ENCODE data around the gene PDZRN4.

The PDZRN4 gene

DNA sequence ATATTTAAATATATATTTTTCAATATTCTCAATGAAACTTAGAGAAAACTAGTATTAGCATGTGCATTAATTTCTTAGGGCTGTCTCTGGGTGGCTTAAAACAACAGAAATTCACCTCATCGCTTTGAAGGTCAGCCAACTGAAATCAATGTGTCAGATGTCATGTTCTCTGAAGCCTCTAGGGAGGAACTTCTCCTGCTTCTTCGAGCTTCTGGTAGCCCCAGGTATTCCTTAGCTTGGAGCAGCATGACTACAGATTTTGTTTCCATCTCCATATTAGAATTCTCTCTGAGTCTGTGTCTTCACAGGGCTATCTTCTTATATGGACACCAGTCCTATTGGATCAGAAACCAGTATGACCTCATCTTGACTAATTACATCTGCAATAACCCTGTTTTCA lies 221.5 kb downstream of the PDZRN4 start:
- Histone ChIP-seq H3K4me2 (ENCODE audit: low read depth, low read length, poor library complexity, severe bottlenecking) (no peak overlapping the region), H3K36me3 (ENCODE audit: insufficient read depth, low read length) (no peaks in the 10 kb centered on the region), H3F3A (ENCODE audit: low read depth) (no peaks in the 10 kb centered on the region), H3K79me2 (ENCODE audit: insufficient read depth, low read length) (no peaks in the 10 kb centered on the region), H3K27me3 (ENCODE audit: insufficient read depth, low read length, poor library complexity, severe bottlenecking) (no peaks in the 10 kb centered on the region), H2AFZ (ENCODE audit: low read length) (no peak overlapping the region), H3K4me3 (ENCODE audit: low read length, poor library complexity, severe bottlenecking) (no peak overlapping the region), H3K9me2 (replicated peaks; ENCODE audit: low read depth, low read length) (no peaks in the 10 kb centered on the region), H3K9me3 (ENCODE audit: insufficient read depth, low read depth, low read length) (0 out of 2 replicates have a peak, but pooled peaks cover 2% of the 10 kb centered on the region), H3K9ac (ENCODE audit: low read depth, low read length, poor library complexity, severe bottlenecking) (no peak overlapping the region), H3K4me1 (ENCODE audit: insufficient read depth, low read length, poor library complexity, severe bottlenecking) (no peaks in the 10 kb centered on the region), H4K20me1 (ENCODE audit: insufficient read depth, low read length, poor library complexity, severe bottlenecking) (no peaks in the 10 kb centered on the region)
- TF ChIP-seq, protein P1, sequence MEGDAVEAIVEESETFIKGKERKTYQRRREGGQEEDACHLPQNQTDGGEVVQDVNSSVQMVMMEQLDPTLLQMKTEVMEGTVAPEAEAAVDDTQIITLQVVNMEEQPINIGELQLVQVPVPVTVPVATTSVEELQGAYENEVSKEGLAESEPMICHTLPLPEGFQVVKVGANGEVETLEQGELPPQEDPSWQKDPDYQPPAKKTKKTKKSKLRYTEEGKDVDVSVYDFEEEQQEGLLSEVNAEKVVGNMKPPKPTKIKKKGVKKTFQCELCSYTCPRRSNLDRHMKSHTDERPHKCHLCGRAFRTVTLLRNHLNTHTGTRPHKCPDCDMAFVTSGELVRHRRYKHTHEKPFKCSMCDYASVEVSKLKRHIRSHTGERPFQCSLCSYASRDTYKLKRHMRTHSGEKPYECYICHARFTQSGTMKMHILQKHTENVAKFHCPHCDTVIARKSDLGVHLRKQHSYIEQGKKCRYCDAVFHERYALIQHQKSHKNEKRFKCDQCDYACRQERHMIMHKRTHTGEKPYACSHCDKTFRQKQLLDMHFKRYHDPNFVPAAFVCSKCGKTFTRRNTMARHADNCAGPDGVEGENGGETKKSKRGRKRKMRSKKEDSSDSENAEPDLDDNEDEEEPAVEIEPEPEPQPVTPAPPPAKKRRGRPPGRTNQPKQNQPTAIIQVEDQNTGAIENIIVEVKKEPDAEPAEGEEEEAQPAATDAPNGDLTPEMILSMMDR (conservative IDR thresholded peaks at IDR 0.05; ENCODE audit: low read length): no peak
- TF ChIP-seq EZH2phosphoT487 (IDR thresholded peaks at IDR 0.05; ENCODE audit: borderline replicate concordance): no peak

DNA sequence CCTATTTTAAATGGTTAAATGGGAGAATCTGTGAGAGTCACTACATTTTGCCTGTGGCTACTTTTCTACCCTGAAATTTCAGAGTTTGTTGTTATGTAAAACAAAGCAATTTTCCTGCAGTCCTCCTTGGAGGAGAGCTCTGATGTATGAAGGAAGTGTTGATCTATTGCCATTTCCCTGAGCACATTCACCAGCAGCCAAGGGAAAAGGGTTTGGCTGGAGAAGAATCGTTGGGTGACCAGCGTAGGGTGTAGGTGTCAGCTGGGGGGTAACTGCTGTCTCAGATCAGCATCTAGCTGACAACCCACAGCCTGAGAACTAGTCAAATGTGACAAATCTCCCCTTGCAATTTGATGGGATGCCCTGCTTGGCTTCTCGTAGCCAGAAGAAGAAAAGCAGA lies 230.5 kb downstream of the PDZRN4 start:
- H3K9ac ChIP-seq (ENCODE audit: low read depth, low read length, poor library complexity, severe bottlenecking): no peak overlapping the region
- no peaks in the 10 kb centered on the region for H3K9me2 ChIP-seq (replicated peaks; ENCODE audit: low read depth, low read length)

DNA sequence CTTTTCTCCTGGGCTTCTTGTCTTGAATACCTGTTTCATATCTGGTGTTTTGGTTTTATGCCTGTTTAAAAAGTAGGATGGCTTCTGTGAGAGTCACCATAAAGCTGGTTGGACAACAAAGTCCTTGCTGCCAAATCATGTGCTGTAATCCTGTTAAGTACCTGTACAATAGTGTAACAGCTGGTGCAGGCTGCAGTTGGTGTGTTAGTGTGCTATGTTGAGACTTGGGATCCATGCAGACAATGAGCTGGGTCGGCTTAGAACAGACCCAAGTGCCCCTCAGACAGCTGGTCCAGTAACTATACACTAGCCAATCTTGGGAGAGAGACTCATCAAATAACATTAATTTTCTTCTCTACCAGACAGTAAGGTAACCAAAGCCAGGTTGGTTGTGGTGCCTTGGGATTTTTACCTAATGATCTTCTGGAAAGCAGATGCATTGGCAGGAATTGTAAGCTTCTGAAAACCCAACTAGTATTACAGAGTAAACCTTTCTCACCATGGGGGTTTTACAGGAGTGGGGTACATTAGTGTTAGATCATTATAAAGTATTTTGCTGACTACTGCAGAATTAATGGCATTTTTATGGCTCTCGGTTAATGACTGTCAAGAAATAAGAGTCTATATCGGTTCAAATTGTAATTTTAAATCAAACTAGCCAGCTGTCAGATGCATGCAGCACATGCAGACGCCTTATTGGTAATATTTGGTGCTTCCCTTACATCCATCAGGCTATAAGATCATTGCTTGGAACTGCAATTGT lies 231.2 kb downstream of the PDZRN4 start:
- H2AFZ ChIP-seq (ENCODE audit: low read length): no peak overlapping the region
- H3K36me3 ChIP-seq (ENCODE audit: insufficient read depth, low read length): no peaks in the 10 kb centered on the region
- H3K4me2 ChIP-seq (ENCODE audit: low read depth, low read length, poor library complexity, severe bottlenecking): no peak overlapping the region
- no peaks in the 10 kb centered on the region for H3K27me3 ChIP-seq (ENCODE audit: insufficient read depth, low read length, poor library complexity, severe bottlenecking)
- H3K9ac ChIP-seq (ENCODE audit: low read depth, low read length, poor library complexity, severe bottlenecking): no peak overlapping the region
- H3K9me2 ChIP-seq (replicated peaks; ENCODE audit: low read depth, low read length): no peaks in the 10 kb centered on the region
- H3K79me2 ChIP-seq (ENCODE audit: insufficient read depth, low read length): no peaks in the 10 kb centered on the region
- no peak for TF ChIP-seq EZH2phosphoT487 (IDR thresholded peaks at IDR 0.05; ENCODE audit: borderline replicate concordance)
- TF ChIP-seq, protein P1 (conservative IDR thresholded peaks at IDR 0.05; ENCODE audit: low read length): no peak
- H3K4me1 ChIP-seq (ENCODE audit: insufficient read depth, low read length, poor library complexity, severe bottlenecking): no peaks in the 10 kb centered on the region
- no peaks in the 10 kb centered on the region for H4K20me1 ChIP-seq (ENCODE audit: insufficient read depth, low read length, poor library complexity, severe bottlenecking)
- H3K4me3 ChIP-seq (ENCODE audit: low read length, poor library complexity, severe bottlenecking): no peak overlapping the region
- H3K9me3 ChIP-seq (ENCODE audit: insufficient read depth, low read depth, low read length): no peaks in the 10 kb centered on the region
- no peaks in the 10 kb centered on the region for H3F3A ChIP-seq (ENCODE audit: low read depth)

More for the DNA sequence above, 230.5 kb downstream of the PDZRN4 start:
- H3K4me3 ChIP-seq (ENCODE audit: low read length, poor library complexity, severe bottlenecking): no peak overlapping the region
- no peak overlapping the region for H3K4me2 ChIP-seq (ENCODE audit: low read depth, low read length, poor library complexity, severe bottlenecking)
- no peaks in the 10 kb centered on the region for H3K4me1 ChIP-seq (ENCODE audit: insufficient read depth, low read length, poor library complexity, severe bottlenecking)
- H2AFZ ChIP-seq (ENCODE audit: low read length): no peak overlapping the region
- H3K79me2 ChIP-seq (ENCODE audit: insufficient read depth, low read length): no peaks in the 10 kb centered on the region
- no peaks in the 10 kb centered on the region for H3F3A ChIP-seq (ENCODE audit: low read depth)
- no peak for TF ChIP-seq EZH2phosphoT487 (IDR thresholded peaks at IDR 0.05; ENCODE audit: borderline replicate concordance)
- TF ChIP-seq, protein P1 (conservative IDR thresholded peaks at IDR 0.05; ENCODE audit: low read length): no peak
- H3K9me3 ChIP-seq (ENCODE audit: insufficient read depth, low read depth, low read length): 0 out of 2 replicates have a peak, but pooled peaks cover 2% of the 10 kb centered on the region
- no peaks in the 10 kb centered on the region for H3K27me3 ChIP-seq (ENCODE audit: insufficient read depth, low read length, poor library complexity, severe bottlenecking)
- H3K36me3 ChIP-seq (ENCODE audit: insufficient read depth, low read length): no peaks in the 10 kb centered on the region
- H4K20me1 ChIP-seq (ENCODE audit: insufficient read depth, low read length, poor library complexity, severe bottlenecking): no peaks in the 10 kb centered on the region
